Glomerular endothelial cell (primary cell): ENCODE data around the gene VPS35. TPM values are rescaled to one million over a fixed set of nuclear protein-coding genes. Genes with fewer than 3 reads are reported as not detected.

Experiments
- DNase-seq: peaks from one replicate; pipeline ENCODE4 v3.0.0-alpha.2; 2011; ENCODE audit warnings: low read depth, low spot score; ENCODE audit errors: extremely low read depth
- total RNA-seq: library from RNA; depleted of rRNA; stranded (reverse); fragments of >200 nt; gene quantifications from 2 replicates; pipeline ENCODE4 v1.2.3, GENCODE V29; 2015

The VPS35 gene
- 62.1 and 71.4 TPM in 2 replicates for total RNA-seq

DNA sequence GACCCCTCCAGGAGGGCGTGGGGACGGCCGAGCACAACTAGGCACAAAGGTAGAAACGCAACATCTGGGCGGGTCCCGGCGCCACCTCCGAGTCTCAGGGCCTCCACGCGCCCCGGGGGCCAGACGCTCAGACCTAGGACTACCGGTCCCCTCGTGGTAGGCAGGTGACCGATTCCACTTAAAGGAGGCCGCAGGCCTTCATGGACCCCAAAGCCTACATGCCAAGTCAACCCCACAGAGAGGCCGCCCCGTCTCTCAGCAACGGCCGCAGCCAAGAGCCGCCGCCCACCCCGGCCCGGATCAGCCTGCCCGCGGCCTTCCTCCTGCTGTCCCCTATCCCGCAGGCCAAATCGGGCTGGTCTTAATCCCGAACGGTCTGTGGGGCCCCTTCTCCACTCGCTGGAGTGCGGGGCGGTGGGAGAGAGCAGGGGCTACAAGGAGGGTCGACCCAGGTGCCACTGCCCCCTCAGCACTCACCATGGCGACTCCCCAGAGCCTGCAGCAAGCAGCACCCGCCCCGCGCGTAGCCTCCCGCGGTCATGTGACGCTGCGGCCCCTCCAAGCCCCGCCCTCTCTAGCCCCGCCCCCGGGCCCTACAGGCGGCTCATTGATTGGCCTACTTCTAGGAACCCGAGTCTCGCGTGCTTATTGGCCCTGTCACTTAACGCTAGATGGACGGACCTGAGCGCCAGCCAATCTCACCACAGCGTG is at the start of gene VPS35:
VPS35 (minus strand) TSS at position 525 of the 711 bp plus-strand sequence; CDS start at position 480, 45 bp downstream.
- DNase-seq: peak; percentile 91

DNA sequence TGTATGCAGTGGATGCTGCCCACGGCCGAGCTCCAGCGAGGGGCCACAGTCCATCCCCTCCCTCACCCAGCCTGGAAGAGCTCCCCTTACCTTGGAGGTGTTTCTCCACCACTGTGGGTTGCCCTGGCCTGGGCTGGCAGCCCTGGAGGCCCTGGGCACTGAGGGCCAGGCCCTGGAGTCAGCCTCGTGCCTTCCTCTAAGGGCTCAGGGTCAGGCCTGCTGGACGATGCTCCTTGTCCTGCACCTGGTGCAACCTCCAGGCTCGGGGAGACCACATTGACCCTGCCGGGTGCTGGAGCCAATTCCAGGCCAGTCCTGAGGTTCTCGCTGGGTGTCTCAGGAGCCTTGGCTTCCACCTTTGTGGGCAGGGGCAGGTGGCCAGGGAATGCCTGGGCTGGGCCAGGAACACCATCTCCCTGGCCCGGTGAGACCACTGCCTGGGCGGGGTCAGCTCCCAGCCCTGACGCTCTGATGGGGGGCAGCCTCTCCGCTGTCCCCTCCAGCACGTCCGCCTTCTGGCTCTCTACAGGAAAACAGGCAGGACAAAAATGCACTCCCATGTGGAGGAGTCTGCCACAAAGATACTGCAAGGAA is 48.7 kb upstream of the VPS35 start:
- no peak for DNase-seq

DNA sequence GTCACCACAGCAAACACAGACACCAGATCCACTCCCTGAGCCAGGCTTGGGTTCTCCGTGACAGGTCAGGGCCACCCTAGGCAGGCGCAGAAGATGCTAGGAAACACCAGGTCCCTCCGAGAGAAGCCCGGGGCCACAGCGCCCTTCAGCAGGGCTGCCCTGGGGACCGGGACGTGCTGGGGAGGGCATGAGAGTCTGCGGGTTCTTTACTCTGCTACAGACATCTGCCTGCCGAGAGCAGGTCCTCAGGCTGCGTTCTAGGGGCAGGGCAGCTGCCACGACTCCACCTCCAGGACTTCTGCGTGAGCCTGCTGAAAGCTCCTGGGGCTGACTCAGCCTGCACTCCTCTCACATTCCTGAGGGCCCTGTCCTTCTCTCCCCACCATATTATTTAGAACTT is 47.7 kb upstream of the VPS35 start:
- DNase-seq: no peak

DNA sequence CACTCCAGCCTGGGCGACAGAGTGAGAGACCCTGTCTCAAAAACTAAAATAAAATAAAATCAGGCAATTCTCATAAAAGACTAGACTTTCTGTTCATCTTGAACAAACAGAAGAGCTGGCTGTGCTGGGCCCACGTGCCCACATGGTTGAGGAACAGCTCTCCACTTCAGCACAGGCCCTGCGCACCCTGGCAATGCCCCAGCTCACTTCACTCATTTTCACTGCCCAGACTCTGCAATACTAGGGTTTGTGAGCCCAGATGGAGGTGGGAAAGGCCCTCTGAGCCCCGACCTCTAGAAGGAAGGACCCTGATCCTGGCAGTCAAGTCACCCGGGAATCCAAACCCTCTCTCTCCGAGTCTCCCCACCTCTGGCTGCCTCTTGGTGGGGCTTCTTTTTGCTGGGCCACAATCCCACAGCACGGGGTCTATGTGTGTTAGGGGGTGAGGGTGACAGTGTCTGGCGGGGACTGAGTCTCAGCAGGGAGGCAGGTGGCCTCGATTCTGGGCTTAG is 44.4 kb upstream of the VPS35 start:
- no peak for DNase-seq

DNA sequence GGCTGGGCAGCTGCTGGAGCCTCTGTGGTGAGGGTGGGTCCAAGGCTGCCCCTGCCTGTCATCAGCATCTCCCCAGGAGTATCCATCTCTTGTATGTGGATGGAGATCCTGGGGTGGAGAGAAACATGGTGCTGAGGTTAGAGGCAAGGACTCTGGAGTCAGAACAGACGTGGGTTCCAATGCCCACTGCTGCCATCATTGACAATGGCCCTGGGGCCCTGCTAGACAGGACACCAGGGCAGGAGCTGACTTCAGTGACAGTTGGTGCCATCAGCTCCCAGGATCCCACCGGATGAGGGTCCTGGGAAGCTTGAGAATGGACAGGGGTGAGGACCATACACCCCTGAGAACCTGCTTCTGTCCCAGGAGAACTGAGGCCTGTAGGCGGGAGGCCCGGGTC is 43.6 kb upstream of the VPS35 start:
- no peak for DNase-seq

DNA sequence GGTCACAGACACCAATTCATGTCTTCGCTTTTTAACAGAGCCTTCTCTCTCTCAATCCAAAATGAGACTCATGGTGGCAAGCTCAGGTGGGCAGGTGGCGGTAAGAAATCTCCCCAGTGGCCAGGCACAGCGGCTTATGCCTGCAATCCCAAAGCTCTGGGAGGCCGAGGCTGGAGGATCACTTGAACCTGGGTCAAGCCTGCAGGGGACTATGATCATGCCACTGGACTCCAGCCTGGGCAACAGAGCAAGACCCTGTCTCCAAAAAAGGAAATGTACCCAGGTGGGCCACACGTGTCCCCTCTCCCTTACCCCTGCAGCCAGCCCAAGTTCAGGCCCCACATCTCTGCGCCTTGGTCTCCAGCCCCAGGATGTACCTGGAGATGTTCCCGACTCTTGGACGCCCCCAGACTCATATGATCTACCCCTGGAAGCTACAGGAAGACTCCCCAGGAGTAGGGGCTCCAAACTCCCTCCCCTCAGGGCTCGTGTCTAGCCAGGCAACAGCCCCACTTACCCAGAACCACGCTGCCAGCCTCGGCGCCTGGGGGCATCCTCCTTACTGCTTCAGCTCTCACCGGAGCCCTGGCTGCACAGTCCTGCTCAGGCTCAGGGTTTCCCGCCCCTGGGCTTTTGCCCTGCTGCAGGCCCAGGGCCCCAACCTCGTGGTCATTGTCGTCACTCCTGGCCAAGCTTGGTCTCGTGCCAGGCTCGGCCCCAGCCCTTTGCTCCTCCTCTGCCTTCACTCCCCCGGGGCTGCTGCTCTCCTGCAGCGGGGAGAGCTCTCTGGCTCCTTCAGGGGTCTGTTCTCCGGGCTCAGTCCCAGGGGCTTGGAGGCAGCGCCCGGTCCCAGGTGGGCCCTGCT is 42.9 kb upstream of the VPS35 start:
- no peak for DNase-seq

DNA sequence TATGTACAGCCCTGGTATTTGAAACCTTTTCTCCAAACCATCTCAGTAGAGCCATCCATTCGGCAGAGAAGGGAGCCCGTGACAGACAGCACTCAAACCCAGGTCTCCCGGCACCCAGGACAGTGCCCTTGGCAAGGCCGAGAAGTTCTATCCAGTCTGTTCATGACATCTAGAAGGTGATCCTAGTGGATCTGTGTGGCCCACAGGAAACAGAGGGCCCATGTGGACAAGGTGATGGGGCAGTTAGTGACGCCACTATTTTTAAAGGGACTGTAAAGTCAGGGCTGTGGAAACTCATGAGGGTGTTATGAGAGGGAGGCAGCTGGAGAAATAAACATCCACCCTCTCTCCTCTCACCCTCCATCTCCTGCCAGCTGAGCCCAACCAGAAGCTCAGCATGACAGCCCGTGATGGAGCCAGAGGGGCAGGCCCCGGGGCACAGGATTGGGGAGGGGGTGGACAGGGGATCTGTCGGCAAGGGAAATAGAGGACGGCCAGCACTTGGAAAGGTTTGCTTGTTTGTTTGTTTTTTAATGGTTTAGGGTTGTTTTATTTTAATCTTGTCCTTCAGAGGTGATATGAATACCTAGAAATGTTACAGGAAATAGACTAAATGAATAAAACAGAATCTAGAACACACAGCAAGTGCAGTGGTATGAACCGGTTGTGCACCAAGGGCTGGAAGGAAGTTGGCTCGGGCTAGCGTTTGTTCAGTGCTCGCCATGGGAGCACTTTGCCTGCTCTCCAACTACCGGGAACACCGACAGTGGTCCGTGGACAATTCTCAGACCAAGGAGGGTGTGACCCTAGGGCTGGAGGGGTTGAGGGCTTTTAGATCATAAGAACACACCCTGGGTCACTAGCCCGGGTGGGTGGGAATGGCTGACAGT is 42.1 kb upstream of the VPS35 start:
- DNase-seq: no peak

DNA sequence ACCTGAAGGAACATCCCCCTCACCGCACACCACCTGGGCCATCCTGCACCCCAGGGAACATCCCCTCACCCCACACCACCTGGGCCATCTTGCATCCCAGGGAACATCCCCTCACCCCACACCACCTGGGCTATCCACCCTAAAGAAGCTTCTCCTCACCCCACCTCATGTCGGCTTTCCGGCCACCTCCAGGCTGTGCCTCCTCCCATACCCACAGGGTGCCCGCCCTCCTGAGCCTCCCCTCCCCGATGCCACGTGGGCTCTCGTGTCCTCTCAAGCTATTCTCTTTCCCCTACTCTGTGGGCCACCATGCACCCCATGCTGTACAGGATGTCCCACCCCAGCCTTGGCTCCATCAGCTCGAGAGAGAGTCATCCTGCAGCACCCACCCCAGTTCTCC is 41.1 kb upstream of the VPS35 start:
- no peak for DNase-seq

DNA sequence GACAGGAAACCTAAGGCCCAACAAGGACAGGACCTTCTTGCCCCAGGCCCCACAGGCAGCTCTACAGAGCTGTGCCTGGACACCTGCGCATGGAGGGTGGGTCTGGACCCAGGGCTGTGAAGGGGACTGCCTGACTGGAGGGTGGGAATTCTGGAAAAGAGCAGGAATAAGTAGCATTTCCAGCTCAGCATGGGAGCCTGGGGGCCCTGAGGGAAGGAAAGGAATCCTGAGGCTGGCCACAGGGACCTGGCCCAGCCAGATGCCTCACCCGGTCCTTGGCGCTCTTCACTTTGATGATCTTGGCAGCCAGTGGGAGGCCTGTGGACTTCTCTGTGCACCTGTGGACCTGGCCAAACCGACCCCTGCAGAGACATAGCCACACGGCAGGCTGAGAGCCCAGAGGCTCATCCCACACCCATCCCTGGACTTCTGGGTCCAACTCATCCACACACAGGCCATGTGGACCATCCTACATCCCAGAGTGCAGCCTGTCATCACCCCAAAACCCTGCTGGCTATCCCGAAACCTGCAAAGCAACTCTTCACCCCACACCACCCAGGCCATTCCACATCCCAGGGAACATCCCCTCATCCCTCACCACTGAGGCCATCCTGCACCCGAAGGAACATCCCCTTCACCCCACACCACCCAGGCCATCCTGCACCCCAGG is 40.5 kb upstream of the VPS35 start:
- no peak for DNase-seq

DNA sequence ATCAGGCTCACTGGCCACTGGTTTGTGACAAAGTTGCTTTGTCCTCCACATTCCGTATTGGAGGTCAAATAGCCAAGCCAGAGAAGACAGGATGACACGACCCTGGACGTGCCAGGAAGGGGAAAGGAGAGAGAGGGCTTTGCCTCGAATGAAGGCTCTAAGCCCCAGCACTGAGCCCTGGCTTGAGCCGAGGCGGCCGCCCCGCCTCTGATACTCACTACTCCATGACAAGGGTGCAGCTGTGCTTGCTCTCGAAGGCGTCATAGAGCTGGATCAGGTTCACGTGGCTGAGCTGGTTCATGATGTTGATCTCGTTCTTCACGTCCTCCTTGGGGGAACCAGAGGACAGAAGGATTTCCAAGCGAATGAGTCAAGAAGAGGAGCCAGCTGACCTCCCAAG is 39.8 kb upstream of the VPS35 start:
- DNase-seq: no peak

DNA sequence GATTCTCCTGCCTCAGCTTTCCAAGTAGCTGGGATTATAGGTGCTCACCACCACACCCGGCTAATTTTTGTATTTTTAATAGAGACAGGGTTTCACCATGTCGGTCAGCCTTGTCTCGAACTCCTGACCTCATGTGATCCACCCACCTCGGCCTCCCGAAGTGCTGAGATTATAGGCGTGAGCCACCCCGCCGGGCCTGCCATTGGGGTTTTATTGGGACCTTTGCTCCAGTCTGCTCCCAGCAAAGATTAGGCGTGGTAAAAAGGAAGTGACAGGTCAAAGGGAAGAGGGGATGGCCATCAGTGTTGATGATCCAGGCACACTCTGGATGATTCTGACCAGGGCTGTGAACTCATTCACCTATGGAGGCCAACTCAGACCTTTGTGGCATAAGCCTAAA is 38.7 kb upstream of the VPS35 start:
- no peak for DNase-seq

DNA sequence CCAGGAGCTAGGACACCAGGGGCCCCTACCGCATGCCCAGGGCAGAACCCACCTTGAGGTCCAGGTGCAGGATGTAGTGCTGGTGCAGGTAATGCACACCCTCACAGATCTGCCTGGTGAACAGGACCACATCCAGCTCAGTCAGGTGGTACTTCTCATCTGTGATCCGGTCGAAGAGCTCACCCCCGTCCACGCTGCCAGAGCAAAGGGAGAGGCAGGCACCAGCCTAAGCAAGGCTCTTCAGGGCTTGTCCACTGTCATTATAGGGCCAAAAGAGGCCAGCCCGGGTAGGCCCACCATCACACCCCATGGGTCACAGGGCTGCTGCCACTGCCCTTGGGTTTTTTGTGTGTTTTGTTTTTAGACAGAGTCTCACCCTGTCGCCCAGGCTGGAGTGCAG is 38.2 kb upstream of the VPS35 start:
- no peak for DNase-seq

DNA sequence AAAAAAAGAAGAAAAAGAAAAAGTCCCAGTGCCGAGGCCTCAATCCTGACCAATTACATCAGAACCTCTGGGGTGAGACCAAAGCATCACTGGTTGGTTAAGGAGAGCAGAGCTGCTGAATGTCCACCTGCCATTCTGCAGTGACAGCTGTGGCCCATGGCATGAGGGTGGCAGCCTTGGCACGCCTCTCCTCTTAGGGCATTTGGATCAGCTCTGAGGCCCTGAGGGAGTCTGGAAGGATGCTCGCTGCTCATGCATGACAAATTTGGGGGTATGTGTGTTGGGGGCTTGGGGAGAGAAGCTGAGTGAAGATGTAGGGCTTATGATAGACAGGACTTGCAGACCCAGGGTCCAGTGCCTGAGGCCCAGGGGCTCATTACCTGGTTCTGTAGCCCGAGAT is 32.9 kb upstream of the VPS35 start:
- no peak for DNase-seq

DNA sequence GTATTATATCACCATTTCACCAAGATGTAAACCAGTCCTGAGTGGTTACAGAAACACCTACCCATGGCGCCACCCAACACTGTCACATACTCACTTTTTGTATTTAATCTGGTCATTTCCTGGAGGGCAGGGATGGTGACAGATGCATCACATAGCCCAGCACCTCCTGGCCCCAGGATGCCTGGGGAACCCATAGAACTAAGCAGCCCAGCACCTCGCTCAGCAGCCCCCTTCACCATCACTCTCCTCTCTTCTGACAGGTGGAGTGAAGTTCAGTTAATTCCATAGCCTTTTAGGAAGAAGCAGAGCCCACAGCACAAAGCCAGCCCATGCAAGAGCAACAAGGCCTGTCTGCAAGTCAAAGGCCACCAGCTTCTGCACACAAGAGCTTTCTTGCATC is 31.6 kb upstream of the VPS35 start:
- DNase-seq: no peak

DNA sequence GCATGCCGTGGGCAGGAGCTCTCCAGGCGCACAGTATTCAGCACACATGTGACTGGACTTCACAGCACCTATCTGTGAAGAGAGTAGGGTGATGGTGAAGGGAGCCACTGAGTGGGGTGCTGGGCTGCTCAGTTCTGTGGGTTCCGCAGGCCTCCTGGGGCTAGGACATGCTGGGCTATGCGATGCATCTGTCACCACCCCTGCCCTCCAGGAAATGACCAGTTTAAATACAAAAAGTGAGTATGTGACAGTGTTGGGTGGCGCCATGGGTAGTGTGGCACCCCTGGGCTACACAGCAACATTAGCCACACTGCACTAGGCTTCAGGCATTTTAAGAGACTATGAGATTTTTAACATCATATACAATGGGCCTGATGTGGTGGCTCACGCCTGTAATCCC is 30.6 kb upstream of the VPS35 start:
- DNase-seq: no peak

DNA sequence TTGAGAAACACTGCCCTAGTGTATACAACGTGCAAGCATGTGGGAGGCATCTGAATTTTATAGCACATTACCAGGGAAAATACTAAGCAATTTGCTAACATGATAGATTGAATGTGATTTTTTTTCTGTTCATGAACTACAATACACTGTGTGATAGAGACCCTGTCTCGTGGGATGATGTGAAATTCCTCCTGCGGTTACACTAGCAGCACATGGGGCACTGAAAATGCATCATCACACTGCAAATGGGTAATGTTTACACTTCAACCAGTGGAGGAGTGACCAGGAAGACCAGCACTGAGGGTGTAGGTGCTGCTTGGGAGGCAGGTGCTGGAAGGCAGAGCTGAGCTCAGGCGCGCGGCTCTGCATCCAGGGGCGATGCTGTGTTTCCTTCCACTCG is 29.2 kb upstream of the VPS35 start:
- DNase-seq: no peak

DNA sequence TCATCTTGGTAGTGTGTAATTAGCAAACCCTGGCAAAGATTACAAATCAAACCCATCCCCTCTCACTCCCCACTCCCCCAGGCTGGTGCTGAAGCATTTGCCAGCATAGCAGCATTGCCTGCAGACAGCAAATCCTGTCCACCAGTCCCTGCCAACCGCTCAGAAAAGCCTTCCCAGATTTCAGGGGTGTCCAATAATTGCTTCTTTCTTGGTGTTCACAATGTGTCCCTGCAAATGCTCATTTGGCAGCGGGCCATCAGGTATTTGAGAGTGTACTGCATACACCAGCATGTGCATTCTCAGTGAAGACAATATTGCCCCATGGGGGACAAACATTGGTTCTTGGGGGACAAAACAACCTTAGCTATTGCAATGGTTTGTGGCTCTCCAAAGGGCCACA is 28.7 kb upstream of the VPS35 start:
- DNase-seq: no peak

DNA sequence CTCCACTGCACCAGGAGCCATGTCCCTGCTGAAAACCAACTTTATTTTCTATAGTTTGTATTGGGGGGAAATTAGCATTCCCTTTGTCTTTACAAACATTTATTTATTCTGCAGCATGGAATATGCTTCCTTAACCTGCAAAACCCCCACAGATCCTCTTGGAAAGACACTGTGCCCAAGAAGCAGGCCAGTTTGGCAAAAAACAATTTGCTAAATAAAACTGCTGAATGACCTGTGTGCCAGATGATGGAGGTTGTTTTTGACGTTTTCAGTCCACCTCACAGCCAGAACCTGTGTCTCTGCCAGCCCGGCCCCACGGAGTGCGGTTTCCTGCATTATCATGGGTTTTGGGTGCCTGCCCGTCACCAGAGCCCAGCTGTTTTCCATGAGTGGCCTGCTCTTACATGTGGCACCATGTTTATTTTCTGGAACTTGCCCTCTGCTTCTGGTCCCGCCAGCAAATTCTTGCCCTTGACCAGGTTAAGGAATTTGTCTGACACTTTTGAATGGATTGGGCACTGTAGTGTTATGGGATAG is 26.9 kb upstream of the VPS35 start:
- DNase-seq: no peak

DNA sequence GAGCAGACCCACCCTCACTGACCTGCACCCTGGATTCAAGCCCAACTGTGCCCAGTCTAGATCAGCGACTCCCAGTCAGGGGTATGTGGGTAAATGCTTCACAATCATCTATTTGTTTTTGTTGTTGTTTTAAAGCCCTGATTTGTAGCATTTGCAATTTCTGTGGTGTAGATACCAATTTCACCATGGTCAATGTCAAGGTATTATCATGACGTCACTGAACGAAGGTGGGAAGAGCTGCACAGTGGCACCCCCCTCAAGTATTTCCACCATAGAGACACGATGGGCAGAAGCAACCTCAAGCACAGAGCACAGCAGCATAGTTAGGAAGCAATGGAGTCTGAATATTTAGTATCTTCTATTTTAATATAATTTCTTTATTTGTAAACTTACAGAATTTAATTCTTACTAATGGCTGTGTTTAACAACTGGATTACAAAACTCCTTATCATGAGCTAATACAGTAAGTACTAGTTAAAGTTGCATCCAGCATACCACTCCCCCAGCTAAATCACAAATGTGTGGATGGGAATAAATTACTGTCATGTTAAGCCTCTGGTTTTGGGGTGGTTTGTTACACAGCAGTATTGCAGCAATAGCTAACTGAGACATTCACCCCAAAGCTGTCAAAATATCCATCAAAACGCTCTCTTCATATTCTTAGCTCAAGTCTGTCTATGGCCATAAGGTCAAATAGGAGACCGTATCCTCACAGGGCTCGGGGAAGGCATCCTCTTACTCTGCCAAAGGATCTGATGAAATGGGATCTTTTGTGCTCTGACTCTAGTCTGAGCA is 26.0 kb upstream of the VPS35 start:
- no peak for DNase-seq
